Gastroesophageal sphincter (tissue), 4 donors: ENCODE results near the gene ACP3. TPM values are rescaled to one million over a fixed set of nuclear protein-coding genes. Genes with fewer than 3 reads are reported as not detected.
"Not testable (repeated sequence)": the region's sequence is repeated elsewhere in the genome, so short reads cannot be mapped to it uniquely, and the experiment has no call there.

Source experiments
- ATAC-seq: fragments of 150-250 bp; one replicate; pipeline ENCODE4 v1.9.1; 2016; ENCODE audit warnings: mild to moderate bottlenecking, moderate library complexity
- H3K27ac ChIP-seq, 4 donors: fragments of 200-600 bp; sonication (generic) in 3 of 4; 1 replicate in 3 of 4; 2 replicates in 1 of 4; pipeline ENCODE4 v1.5.1; 2016 to 2019
- H3K27me3 ChIP-seq: fragments of 200-600 bp; sonication (generic); one replicate; pipeline ENCODE4 v1.5.1; 2019
- H3K36me3 ChIP-seq, 2 donors: fragments of 200-600 bp; sonication (generic); one replicate each; pipeline ENCODE4 v1.5.1; 2019; ENCODE audit warnings: control low read depth in 1 of 2
- H3K4me1 ChIP-seq, 3 donors: fragments of 200-600 bp; sonication (generic); 1 replicate in 2 of 3; 2 replicates in 1 of 3; pipeline ENCODE4 v1.5.1; 2016 to 2019; ENCODE audit warnings: control low read depth in 2 of 3
- H3K4me3 ChIP-seq, 2 donors: fragments of 200-600 bp; sonication (generic); one replicate each; pipeline ENCODE4 v1.5.1; 2019; ENCODE audit warnings: mild to moderate bottlenecking in 1 of 2, moderate library complexity in 1 of 2
- H3K9me3 ChIP-seq, 3 donors: fragments of 200-600 bp; sonication (generic); one replicate each; pipeline ENCODE4 v1.5.1; 2017 to 2019; ENCODE audit warnings: control low read depth in 2 of 3
- CTCF ChIP-seq, 4 experiments: fragments of 200-600 bp in 2 of 4; fragments of 450-650 bp in 2 of 4; sonication (generic) in 1 of 4; IDR thresholded peaks; one replicate each; pipeline ENCODE4 v1.5.1; 2017 to 2019; ENCODE audit warnings: antibody characterized with exemption in 4 of 4, mild to moderate bottlenecking in 2 of 4, moderate library complexity in 2 of 4
- EP300 ChIP-seq: sonication (generic); formaldehyde crosslinking; IDR thresholded peaks from one replicate; pipeline ENCODE4 v1.6.1; 2017; ENCODE audit warnings: antibody characterized with exemption, mild to moderate bottlenecking
- POLR2A ChIP-seq, 2 donors: fragments of 450-650 bp; IDR thresholded peaks; one replicate each; pipeline ENCODE4 v1.6.1; 2017; ENCODE audit warnings: antibody characterized with exemption in 2 of 2, mild to moderate bottlenecking in 2 of 2, moderate library complexity in 1 of 2
- POLR2AphosphoS5 ChIP-seq: sonication (generic); formaldehyde crosslinking; IDR thresholded peaks from one replicate; pipeline ENCODE4 v1.6.1; 2017; ENCODE audit warnings: antibody characterized with exemption
- WGBS, 2 donors: methylation state at CpG; one replicate each; pipeline ENCODE4 v1.1.5; 2018; ENCODE audit warnings: low coverage in 1 of 2; 5-methylcytosine and 5-hydroxymethylcytosine counted together
- total RNA-seq, 4 donors: library from RNA; depleted of rRNA; stranded (reverse); fragments of >200 nt; gene quantifications; one replicate each; pipeline ENCODE4 v1.1.0, GENCODE V29; 2016

Gene ACP3
- total RNA-seq, 4 donors from 2014 or later: 1.1 to 3.5 (median 2.1) TPM

GRCh38 chr3:132293251-132293650 lies 24.0 kb upstream of the ACP3 start:
- TF ChIP-seq POLR2AphosphoS5: no peak
- TF ChIP-seq EP300: no peak
- no peak for TF ChIP-seq POLR2A (IDR thresholded peaks at IDR 0.05)
- no peak for TF ChIP-seq CTCF (IDR thresholded peaks at IDR 0.05)
- no peaks in the 10 kb centered on the region for H3K36me3 ChIP-seq
- no peak overlapping the region for H3K27ac ChIP-seq
- peaks cover 0 to under 1% (median 0%) of the 10 kb centered on the region in 3 donors for H3K9me3 ChIP-seq
- no peaks in the 10 kb centered on the region for H3K4me1 ChIP-seq
- peaks cover 3% of the 10 kb centered on the region for H3K27me3 ChIP-seq
- no peak for ATAC-seq
- no peak overlapping the region for H3K4me3 ChIP-seq

GRCh38 chr3:132294906-132295305 lies 22.3 kb upstream of the ACP3 start:
- Histone ChIP-seq H3K27ac (no peak overlapping the region), H3K4me3 (no peak overlapping the region), H3K36me3 (no peaks in the 10 kb centered on the region), H3K27me3 (peaks cover 3% of the 10 kb centered on the region), H3K4me1 (no peaks in the 10 kb centered on the region), H3K9me3 (no peaks in the 10 kb centered on the region)
- TF ChIP-seq CTCF (IDR thresholded peaks at IDR 0.05): no peak
- no peak for TF ChIP-seq POLR2AphosphoS5
- TF ChIP-seq EP300: no peak
- TF ChIP-seq POLR2A (IDR thresholded peaks at IDR 0.05): no peak
- ATAC-seq: no peak
- 68 to 78% methylated on average over 5 of the region's 5 CpGs for WGBS, 2 donors

GRCh38 chr3:132303336-132304201 lies 13.6 kb upstream of the ACP3 start:
- H3K27me3 ChIP-seq, H3K9me3 ChIP-seq, H3K4me1 ChIP-seq, H3K4me3 ChIP-seq, H3K27ac ChIP-seq, H3K36me3 ChIP-seq, ATAC-seq: not testable (repeated sequence)
- WGBS, 2 donors: 82 to 86% methylated on average over 5 to 6 of the region's 6 CpGs

GRCh38 chr3:132304351-132304750 lies 12.9 kb upstream of the ACP3 start:
- H3K9me3 ChIP-seq, ATAC-seq, H3K27me3 ChIP-seq, H3K4me3 ChIP-seq, H3K4me1 ChIP-seq, H3K27ac ChIP-seq, H3K36me3 ChIP-seq: not testable (repeated sequence)
- WGBS, 2 donors: 68 to 83% methylated on average over 1 to 2 of the region's 2 CpGs

- not testable (repeated sequence) for ATAC-seq, H3K36me3 ChIP-seq, H3K4me3 ChIP-seq, H3K27ac ChIP-seq, H3K9me3 ChIP-seq, H3K4me1 ChIP-seq, H3K27me3 ChIP-seq
- whole genome bisulfite sequencing, 2 donors: 54 to 84% methylated on average over 8 to 10 of the region's 11 CpGs
These were observed 7.2 kb upstream of the ACP3 start for GRCh38 chr3:132310057-132310456.

- no peak for TF ChIP-seq POLR2A (IDR thresholded peaks at IDR 0.05)
- TF ChIP-seq EP300: no peak
- TF ChIP-seq POLR2AphosphoS5: no peak
- TF ChIP-seq CTCF (IDR thresholded peaks at IDR 0.05): no peak
- 73% methylated on average over 3 of the region's 3 CpGs for WGBS, 2 donors
- no peak for ATAC-seq
- H3K9me3 ChIP-seq: no peaks in the 10 kb centered on the region
- no peaks in the 10 kb centered on the region for H3K27me3 ChIP-seq
- H3K36me3 ChIP-seq: no peaks in the 10 kb centered on the region
- no peaks in the 10 kb centered on the region for H3K4me1 ChIP-seq
- no peak overlapping the region for H3K27ac ChIP-seq
- no peak overlapping the region for H3K4me3 ChIP-seq
These were observed 5.9 kb upstream of the ACP3 start for GRCh38 chr3:132311316-132311715.
